HCT116 (cell line): ENCODE data around the gene CDC42EP2. TPM values are rescaled to one million over a fixed set of nuclear protein-coding genes. Genes with fewer than 3 reads are reported as not detected.

Experiments used
- ATAC-seq: fragments of 200-7000 bp; cut with Tn5 transposase; 2 replicates; pipeline ENCODE4 v1.9.1; 2020; ENCODE audit warnings: mild to moderate bottlenecking, moderate library complexity
- BruUV-seq: library from RNA; stranded (reverse); fragments of 400-500 nt; replicated peaks from 2 replicates; lab custom pipeline; 2021; lab: Mats Ljungman, UMichigan
- CTCF ChIA-PET: fragments of 300-600 bp; sonication (Branson Sonifier 250); formaldehyde crosslinking; loops from one replicate; lab custom pipeline; 2021; ENCODE audit warnings: antibody characterized with exemption; lab: Charles Lee
- POLR2A ChIA-PET: fragments of 300-600, 350-600 bp; sonication (Branson Sonifier 250); formaldehyde crosslinking; loops from one replicate; lab custom pipeline; 2021; ENCODE audit warnings: antibody characterized with exemption; lab: Charles Lee
- RAD21 ChIA-PET, 2 experiments: fragments of 300-600 bp; sonication (Branson Sonifier 250); formaldehyde crosslinking; loops; one replicate each; lab custom pipeline; 2023; ENCODE audit warnings: low total read pairs in 2 of 2; ENCODE audit not compliant: uncharacterized antibody in 2 of 2, unreplicated experiment in 2 of 2, low non-redundant PET in 1 of 2; lab: Charles Lee
- DNase-seq: peaks from one replicate; pipeline ENCODE4 v3.0.0-alpha.2; 2010; ENCODE audit warnings: low read depth, low spot score
- H2AFZ ChIP-seq: fragments of 200-600 bp; shearing (Covaris generic), sonication (generic); 2 replicates; pipeline ENCODE4 v1.6.1; 2017; ENCODE audit warnings: low read depth, mixed run types, mixed read lengths, antibody characterized with exemption, low read length; ENCODE audit not compliant: poor library complexity, severe bottlenecking
- H3K27ac ChIP-seq: 2 replicates; pipeline ENCODE4 v1.5.1; 2012; ENCODE audit warnings: low read depth, low read length
- H3K27me3 ChIP-seq: fragments of 200-600 bp; sonication (generic); 2 replicates; pipeline ENCODE4 v1.6.1; 2016; ENCODE audit warnings: mixed run types, low read length, mixed read lengths; ENCODE audit not compliant: insufficient read depth
- H3K36me3 ChIP-seq, 2 experiments: fragments of 200-500 bp in 1 of 2; fragments of 200-600 bp in 1 of 2; sonication (Bioruptor generic) in 1 of 2; sonication (generic) in 1 of 2; 2 replicates each; pipeline versions ENCODE4 v1.5.1 to v1.6.1; 2014 to 2016; ENCODE audit warnings: low read length in 2 of 2, inconsistent platforms in 1 of 2, mixed read lengths in 1 of 2, mixed run types in 1 of 2; ENCODE audit not compliant: insufficient read depth in 2 of 2, control insufficient read depth in 1 of 2
- H3K4me1 ChIP-seq, 2 experiments: fragments of 200-600 bp in 1 of 2; sonication (generic) in 1 of 2; 2 replicates each; pipeline versions ENCODE4 v1.5.1 to v1.6.1; 2012 to 2017; ENCODE audit warnings: low read length in 2 of 2, inconsistent platforms in 1 of 2, mild to moderate bottlenecking in 1 of 2, mixed read lengths in 1 of 2, mixed run types in 1 of 2, moderate library complexity in 1 of 2; ENCODE audit not compliant: insufficient read depth in 2 of 2, control insufficient read depth in 1 of 2
- H3K4me2 ChIP-seq: fragments of 200-600 bp; sonication (generic); 2 replicates; pipeline ENCODE4 v1.6.1; 2017; ENCODE audit warnings: mixed run types, low read length, mixed read lengths
- H3K4me3 ChIP-seq, 2 experiments: fragments of 200-600 bp in 1 of 2; sonication (generic) in 1 of 2; replicated peaks in 1 of 2; 2 replicates each; pipeline ENCODE4 v1.5.1; 2011 to 2016; ENCODE audit warnings: low read length in 2 of 2, control low read depth in 1 of 2, low read depth in 1 of 2, mild to moderate bottlenecking in 1 of 2, mixed read lengths in 1 of 2, mixed run types in 1 of 2
- H3K79me2 ChIP-seq: fragments of 200-600 bp; sonication (generic); 2 replicates; pipeline ENCODE4 v1.6.1; 2017; ENCODE audit warnings: mild to moderate bottlenecking, mixed run types, low read length, moderate library complexity, mixed read lengths; ENCODE audit not compliant: insufficient read depth
- H3K9ac ChIP-seq: fragments of 200-600 bp; sonication (generic); 2 replicates; pipeline ENCODE4 v1.6.1; 2016; ENCODE audit warnings: low read length, mixed read lengths
- H3K9me2 ChIP-seq: fragments of 200-600 bp; sonication (generic), shearing (Covaris generic); 2 replicates; pipeline ENCODE4 v1.6.1; 2017; ENCODE audit warnings: mixed run types, mild to moderate bottlenecking, moderate library complexity; ENCODE audit not compliant: insufficient read depth
- H3K9me3 ChIP-seq, 2 experiments: fragments of 200-500 bp in 1 of 2; fragments of 200-600 bp in 1 of 2; sonication (Bioruptor generic) in 1 of 2; sonication (generic) in 1 of 2; 2 replicates each; pipeline ENCODE4 v1.6.1; 2014 to 2017; ENCODE audit warnings: low read length in 2 of 2, mixed read lengths in 2 of 2, inconsistent platforms in 1 of 2, low read depth in 1 of 2, mild to moderate bottlenecking in 1 of 2, mixed run types in 1 of 2, moderate library complexity in 1 of 2; ENCODE audit not compliant: control insufficient read depth in 1 of 2, insufficient read depth in 1 of 2
- H4K20me1 ChIP-seq: fragments of 200-600 bp; sonication (generic), shearing (Covaris generic); 2 replicates; pipeline ENCODE4 v1.6.1; 2017; ENCODE audit warnings: mixed run types, mild to moderate bottlenecking, moderate library complexity; ENCODE audit not compliant: insufficient read depth
- CBX3 ChIP-seq: IDR thresholded peaks from 2 replicates; pipeline ENCODE4 v1.6.1; 2012; ENCODE audit warnings: low read depth
- ELF1 ChIP-seq: IDR thresholded peaks from 2 replicates; pipeline ENCODE4 v1.6.1; 2012; ENCODE audit warnings: low read depth, borderline replicate concordance
- EZH2 ChIP-seq: fragments of 200-600 bp; sonication (generic); IDR thresholded peaks from 2 replicates; pipeline ENCODE4 v1.6.1; 2017; ENCODE audit warnings: antibody characterized with exemption, mixed run types
- JUND ChIP-seq: IDR thresholded peaks from 2 replicates; pipeline ENCODE4 v1.6.1; 2012
- SRF ChIP-seq: IDR thresholded peaks from 2 replicates; pipeline ENCODE4 v1.6.1; 2012; ENCODE audit warnings: low read depth
- TCF7L2 ChIP-seq: IDR thresholded peaks from 2 replicates; pipeline ENCODE4 v1.7.0; 2011; ENCODE audit warnings: borderline replicate concordance, inconsistent platforms; ENCODE audit not compliant: insufficient read depth, insufficient read length; ENCODE audit errors: extremely low read depth
- ZFX ChIP-seq: fragments of 450-650 bp; IDR thresholded peaks from 2 replicates; pipeline ENCODE4 v1.6.1; 2017
- ZNF274 ChIP-seq: fragments of 200-500 bp; sonication (Bioruptor generic); IDR thresholded peaks from 2 replicates; pipeline ENCODE4 v1.6.1; 2014; ENCODE audit warnings: mild to moderate bottlenecking, low read depth, low read length, inconsistent platforms
- intact Hi-C: fragments of 100-400 bp; cut with micrococcal nuclease; formaldehyde crosslinking; loops from 2 replicates; pipeline ENCODE4 v1.10.0; 2022
- total RNA-seq: library from RNA; stranded (reverse); gene quantifications from one replicate; pipeline ENCODE4 v1.2.1, GENCODE V29; 2021; ENCODE audit not compliant: unreplicated experiment
- TF ChIP-seq, protein P1 (sequence below): IDR thresholded peaks from 2 replicates; pipeline ENCODE4 v1.6.1; 2012
- TF ChIP-seq, protein P2 (sequence below), 3 experiments: fragments of 200-600 bp in 1 of 3; sonication (generic) in 1 of 3; IDR thresholded peaks in 2 of 3; conservative IDR thresholded peaks in 1 of 3; 2 replicates each; pipeline ENCODE4 v1.5.1; 2012 to 2017; ENCODE audit warnings: low read depth in 2 of 3, low read length in 2 of 3, antibody characterized with exemption in 1 of 3, borderline replicate concordance in 1 of 3, control low read depth in 1 of 3, mild to moderate bottlenecking in 1 of 3, mixed read lengths in 1 of 3, mixed run types in 1 of 3, moderate library complexity in 1 of 3; ENCODE audit not compliant: insufficient read depth in 1 of 3
- TF ChIP-seq, protein P3 (sequence below): IDR thresholded peaks from 2 replicates; pipeline ENCODE4 v1.6.1; 2011; ENCODE audit warnings: mild to moderate bottlenecking, low read length, moderate library complexity; ENCODE audit not compliant: insufficient replicate concordance; ENCODE audit errors: extremely low read depth

CDC42EP2 gene
- total RNA-seq, 1 experiment from 2014 or later: 15.4 TPM

DNA sequence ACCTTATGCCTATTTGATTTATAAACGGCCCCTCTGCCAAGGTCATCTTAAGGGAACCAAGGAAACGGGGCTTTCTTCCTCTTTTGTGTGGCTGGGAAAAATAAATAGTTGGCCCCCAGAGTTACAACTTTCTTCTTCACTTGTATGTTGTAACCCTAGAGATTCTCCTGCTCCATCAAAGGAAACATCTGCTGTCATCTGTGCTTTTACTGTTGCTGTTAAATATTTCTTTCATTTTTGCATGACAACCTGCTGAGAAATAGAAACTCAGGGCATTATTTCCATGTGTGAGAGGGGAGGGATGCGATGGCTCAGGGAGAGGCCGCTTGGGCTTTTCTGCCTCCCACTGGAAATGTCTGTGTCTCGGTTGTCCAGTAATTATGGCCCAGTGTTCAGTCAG, 21.8 kb upstream of the CDC42EP2 start:
- ATAC-seq: no peak
- no peak for DNase-seq
- ChIA-PET CTCF (no interaction called here), POLR2A (no interaction called here), RAD21 (no interaction called here)
- Histone ChIP-seq H4K20me1 (no peaks in the 10 kb centered on the region), H3K36me3 (peaks cover 27 to 71% of the 10 kb centered on the region in 2 experiments; a peak in 3 of 4 replicates), H3K9me3 (no peaks in the 10 kb centered on the region), H3K4me1 (peaks cover 5 to 10% of the 10 kb centered on the region in 2 experiments; a peak in 2 of 4 replicates), H3K4me3 (no peak overlapping the region), H3K27me3 (no peaks in the 10 kb centered on the region), H3K9me2 (no peaks in the 10 kb centered on the region), H2AFZ (no peak overlapping the region), H3K9ac (no peak overlapping the region), H3K79me2 (no peaks in the 10 kb centered on the region), H3K4me2 (no peak overlapping the region), H3K27ac (no peak overlapping the region)
- intact Hi-C loops: no loop called here
- BruUV-seq: no TSS peak
- TF ChIP-seq, protein P1, sequence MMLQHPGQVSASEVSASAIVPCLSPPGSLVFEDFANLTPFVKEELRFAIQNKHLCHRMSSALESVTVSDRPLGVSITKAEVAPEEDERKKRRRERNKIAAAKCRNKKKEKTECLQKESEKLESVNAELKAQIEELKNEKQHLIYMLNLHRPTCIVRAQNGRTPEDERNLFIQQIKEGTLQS: no peak
- no peak for TF ChIP-seq ZFX
- TF ChIP-seq, protein P2, sequence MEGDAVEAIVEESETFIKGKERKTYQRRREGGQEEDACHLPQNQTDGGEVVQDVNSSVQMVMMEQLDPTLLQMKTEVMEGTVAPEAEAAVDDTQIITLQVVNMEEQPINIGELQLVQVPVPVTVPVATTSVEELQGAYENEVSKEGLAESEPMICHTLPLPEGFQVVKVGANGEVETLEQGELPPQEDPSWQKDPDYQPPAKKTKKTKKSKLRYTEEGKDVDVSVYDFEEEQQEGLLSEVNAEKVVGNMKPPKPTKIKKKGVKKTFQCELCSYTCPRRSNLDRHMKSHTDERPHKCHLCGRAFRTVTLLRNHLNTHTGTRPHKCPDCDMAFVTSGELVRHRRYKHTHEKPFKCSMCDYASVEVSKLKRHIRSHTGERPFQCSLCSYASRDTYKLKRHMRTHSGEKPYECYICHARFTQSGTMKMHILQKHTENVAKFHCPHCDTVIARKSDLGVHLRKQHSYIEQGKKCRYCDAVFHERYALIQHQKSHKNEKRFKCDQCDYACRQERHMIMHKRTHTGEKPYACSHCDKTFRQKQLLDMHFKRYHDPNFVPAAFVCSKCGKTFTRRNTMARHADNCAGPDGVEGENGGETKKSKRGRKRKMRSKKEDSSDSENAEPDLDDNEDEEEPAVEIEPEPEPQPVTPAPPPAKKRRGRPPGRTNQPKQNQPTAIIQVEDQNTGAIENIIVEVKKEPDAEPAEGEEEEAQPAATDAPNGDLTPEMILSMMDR (IDR thresholded peaks at IDR 0.05 in 2 of 3, conservative IDR thresholded peaks at IDR 0.05 in 1 of 3; ENCODE audit: borderline replicate concordance in 1 of 3, insufficient read depth in 1 of 3, low read depth in 2 of 3, low read length in 2 of 3): no peak
- TF ChIP-seq CBX3: no peak
- TF ChIP-seq TCF7L2: no peak
- no peak for TF ChIP-seq ZNF274
- TF ChIP-seq ELF1: no peak
- TF ChIP-seq, protein P3, sequence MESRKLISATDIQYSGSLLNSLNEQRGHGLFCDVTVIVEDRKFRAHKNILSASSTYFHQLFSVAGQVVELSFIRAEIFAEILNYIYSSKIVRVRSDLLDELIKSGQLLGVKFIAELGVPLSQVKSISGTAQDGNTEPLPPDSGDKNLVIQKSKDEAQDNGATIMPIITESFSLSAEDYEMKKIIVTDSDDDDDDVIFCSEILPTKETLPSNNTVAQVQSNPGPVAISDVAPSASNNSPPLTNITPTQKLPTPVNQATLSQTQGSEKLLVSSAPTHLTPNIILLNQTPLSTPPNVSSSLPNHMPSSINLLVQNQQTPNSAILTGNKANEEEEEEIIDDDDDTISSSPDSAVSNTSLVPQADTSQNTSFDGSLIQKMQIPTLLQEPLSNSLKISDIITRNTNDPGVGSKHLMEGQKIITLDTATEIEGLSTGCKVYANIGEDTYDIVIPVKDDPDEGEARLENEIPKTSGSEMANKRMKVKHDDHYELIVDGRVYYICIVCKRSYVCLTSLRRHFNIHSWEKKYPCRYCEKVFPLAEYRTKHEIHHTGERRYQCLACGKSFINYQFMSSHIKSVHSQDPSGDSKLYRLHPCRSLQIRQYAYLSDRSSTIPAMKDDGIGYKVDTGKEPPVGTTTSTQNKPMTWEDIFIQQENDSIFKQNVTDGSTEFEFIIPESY: no peak
- TF ChIP-seq EZH2: no peak
- no peak for TF ChIP-seq JUND
- no peak for TF ChIP-seq SRF
